ENCODE data around the gene SERPINE2. TPM values are rescaled to one million over a fixed set of nuclear protein-coding genes. Genes with fewer than 3 reads are reported as not detected.

SERPINE2 gene, protein sequence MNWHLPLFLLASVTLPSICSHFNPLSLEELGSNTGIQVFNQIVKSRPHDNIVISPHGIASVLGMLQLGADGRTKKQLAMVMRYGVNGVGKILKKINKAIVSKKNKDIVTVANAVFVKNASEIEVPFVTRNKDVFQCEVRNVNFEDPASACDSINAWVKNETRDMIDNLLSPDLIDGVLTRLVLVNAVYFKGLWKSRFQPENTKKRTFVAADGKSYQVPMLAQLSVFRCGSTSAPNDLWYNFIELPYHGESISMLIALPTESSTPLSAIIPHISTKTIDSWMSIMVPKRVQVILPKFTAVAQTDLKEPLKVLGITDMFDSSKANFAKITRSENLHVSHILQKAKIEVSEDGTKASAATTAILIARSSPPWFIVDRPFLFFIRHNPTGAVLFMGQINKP
- total RNA-seq (2013): 0.37 TPM
- polyA plus RNA-seq (not detected), polyA minus RNA-seq (not detected in 2 replicates), total RNA-seq (0.07 to 2.7 (median 0.39) reads per million in 11 experiments)

GRCh38 chr2:224039080-224039769, at the start of gene SERPINE2:
TSS of gene SERPINE2 (minus strand) at chr2:224039286. CDS start at chr2:224001900, 37,386 bp downstream.
- H3K9me3 ChIP-seq (replicated peaks in 1 of 2; ENCODE audit: control insufficient read depth in 1 of 2, insufficient read depth in 1 of 2, low read length in 2 of 2): peaks cover 0 to 9% of the 10 kb centered on the region in 2 donors
- peaks cover 64 to 72% (median 65%) of the 10 kb centered on the region in 3 donors for H3K27me3 Mint-ChIP-seq (ENCODE audit: low read depth in 3 of 3)
- WGBS (ENCODE audit: insufficient coverage): under 1% methylated on average over 83 of the region's 91 CpGs
- H3K27ac ChIP-seq (ENCODE audit: low read depth in 1 of 2, low read length in 2 of 2): no peak within 1 kb of the TSS
- peak within 1 kb of the TSS; percentile 83 to 97 for H3K4me3 Mint-ChIP-seq
- H2AFZ ChIP-seq (ENCODE audit: insufficient read depth, low read depth, low read length, poor library complexity, severe bottlenecking): peak within 1 kb of the TSS; percentile 63
- H3K36me3 Mint-ChIP-seq: peaks cover 0 to 7% of the 10 kb centered on the region in 2 donors
- DNase-seq: no peak
- intact Hi-C loops (cut with micrococcal nuclease): no loop called here
- H3K36me3 ChIP-seq (replicated peaks in 1 of 2; ENCODE audit: control insufficient read depth in 1 of 2, insufficient read depth in 2 of 2, low read length in 2 of 2): no peaks in the 10 kb centered on the region
- peak within 1 kb of the TSS; percentile 89 for H3K4me2 ChIP-seq (replicated peaks; ENCODE audit: extremely low read depth, low read length, poor library complexity, severe bottlenecking)
- H3K79me2 ChIP-seq (ENCODE audit: insufficient read depth, low read length): no peaks in the 10 kb centered on the region
- peaks cover 21% of the 10 kb centered on the region for H3K4me1 Mint-ChIP-seq
- H3K4me1 ChIP-seq (ENCODE audit: control insufficient read depth in 1 of 2, insufficient read depth in 2 of 2, low read length in 2 of 2): peaks cover 12 to 19% of the 10 kb centered on the region in 2 donors
- peaks cover 49 to 61% of the 10 kb centered on the region in 2 donors for H3K27me3 ChIP-seq (ENCODE audit: control insufficient read depth in 2 of 2, insufficient read depth in 2 of 2, low read length in 2 of 2)
- no peaks in the 10 kb centered on the region for H4K20me1 ChIP-seq (ENCODE audit: insufficient read depth, low read length)
- peaks cover 0 to 10% (median 4%) of the 10 kb centered on the region in 7 donors for H3K9me3 Mint-ChIP-seq
- H3K27ac Mint-ChIP-seq: no peak within 1 kb of the TSS
- H3K9ac ChIP-seq (ENCODE audit: insufficient read depth, low read length, poor library complexity, severe bottlenecking): no peak within 1 kb of the TSS
- H3K4me3 ChIP-seq (replicated peaks in 1 of 3; ENCODE audit: low read depth in 2 of 3, low read length in 3 of 3): peak within 1 kb of the TSS; percentile 9 to 71 (median 21)
- TF ChIP-seq, protein P1, sequence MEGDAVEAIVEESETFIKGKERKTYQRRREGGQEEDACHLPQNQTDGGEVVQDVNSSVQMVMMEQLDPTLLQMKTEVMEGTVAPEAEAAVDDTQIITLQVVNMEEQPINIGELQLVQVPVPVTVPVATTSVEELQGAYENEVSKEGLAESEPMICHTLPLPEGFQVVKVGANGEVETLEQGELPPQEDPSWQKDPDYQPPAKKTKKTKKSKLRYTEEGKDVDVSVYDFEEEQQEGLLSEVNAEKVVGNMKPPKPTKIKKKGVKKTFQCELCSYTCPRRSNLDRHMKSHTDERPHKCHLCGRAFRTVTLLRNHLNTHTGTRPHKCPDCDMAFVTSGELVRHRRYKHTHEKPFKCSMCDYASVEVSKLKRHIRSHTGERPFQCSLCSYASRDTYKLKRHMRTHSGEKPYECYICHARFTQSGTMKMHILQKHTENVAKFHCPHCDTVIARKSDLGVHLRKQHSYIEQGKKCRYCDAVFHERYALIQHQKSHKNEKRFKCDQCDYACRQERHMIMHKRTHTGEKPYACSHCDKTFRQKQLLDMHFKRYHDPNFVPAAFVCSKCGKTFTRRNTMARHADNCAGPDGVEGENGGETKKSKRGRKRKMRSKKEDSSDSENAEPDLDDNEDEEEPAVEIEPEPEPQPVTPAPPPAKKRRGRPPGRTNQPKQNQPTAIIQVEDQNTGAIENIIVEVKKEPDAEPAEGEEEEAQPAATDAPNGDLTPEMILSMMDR (IDR thresholded peaks at IDR 0.05): no peak

GRCh38 chr2:224086226-224086914, 47.3 kb upstream of the SERPINE2 start:
- DNase-seq: peak in 1 of 3 donors; percentile 0
- no peak overlapping the region for H2AFZ ChIP-seq (ENCODE audit: insufficient read depth, low read depth, low read length, poor library complexity, severe bottlenecking)
- H3K27me3 ChIP-seq (ENCODE audit: control insufficient read depth in 2 of 2, insufficient read depth in 2 of 2, low read length in 2 of 2): no peaks in the 10 kb centered on the region
- H3K4me3 ChIP-seq (replicated peaks in 1 of 3; ENCODE audit: low read depth in 2 of 3, low read length in 3 of 3): no peak overlapping the region
- WGBS (ENCODE audit: insufficient coverage): no CpG with 5 or more reads among the region's 3 CpGs
- no peaks in the 10 kb centered on the region for H3K4me1 ChIP-seq (ENCODE audit: control insufficient read depth in 1 of 2, insufficient read depth in 2 of 2, low read length in 2 of 2)
- no peak overlapping the region for H3K9ac ChIP-seq (ENCODE audit: insufficient read depth, low read length, poor library complexity, severe bottlenecking)
- peaks cover 0 to 2% (median 0%) of the 10 kb centered on the region in 7 donors for H3K9me3 Mint-ChIP-seq
- no peak overlapping the region for H3K27ac Mint-ChIP-seq
- no peak overlapping the region for H3K4me2 ChIP-seq (replicated peaks; ENCODE audit: extremely low read depth, low read length, poor library complexity, severe bottlenecking)
- H3K36me3 Mint-ChIP-seq: no peaks in the 10 kb centered on the region
- H3K36me3 ChIP-seq (replicated peaks in 1 of 2; ENCODE audit: control insufficient read depth in 1 of 2, insufficient read depth in 2 of 2, low read length in 2 of 2): no peaks in the 10 kb centered on the region
- TF ChIP-seq, protein P1 (IDR thresholded peaks at IDR 0.05): no peak
- peaks cover 0 to 4% (median 0%) of the 10 kb centered on the region in 3 donors for H3K27me3 Mint-ChIP-seq (ENCODE audit: low read depth in 3 of 3)
- intact Hi-C loops (cut with micrococcal nuclease): no loop called here
- H4K20me1 ChIP-seq (ENCODE audit: insufficient read depth, low read length): no peaks in the 10 kb centered on the region
- H3K4me1 Mint-ChIP-seq: no peaks in the 10 kb centered on the region
- no peaks in the 10 kb centered on the region for H3K9me3 ChIP-seq (replicated peaks in 1 of 2; ENCODE audit: control insufficient read depth in 1 of 2, insufficient read depth in 1 of 2, low read length in 2 of 2)
- H3K79me2 ChIP-seq (ENCODE audit: insufficient read depth, low read length): no peaks in the 10 kb centered on the region
- H3K4me3 Mint-ChIP-seq: no peak overlapping the region
- H3K27ac ChIP-seq (ENCODE audit: low read depth in 1 of 2, low read length in 2 of 2): no peak overlapping the region

All from CD14-positive monocyte (primary cell).